ENCODE data around the gene ZNF772.
A peak's percentile ranks its signal among the peaks of the same experiment; 100 is the strongest.

Gene ZNF772

DNA sequence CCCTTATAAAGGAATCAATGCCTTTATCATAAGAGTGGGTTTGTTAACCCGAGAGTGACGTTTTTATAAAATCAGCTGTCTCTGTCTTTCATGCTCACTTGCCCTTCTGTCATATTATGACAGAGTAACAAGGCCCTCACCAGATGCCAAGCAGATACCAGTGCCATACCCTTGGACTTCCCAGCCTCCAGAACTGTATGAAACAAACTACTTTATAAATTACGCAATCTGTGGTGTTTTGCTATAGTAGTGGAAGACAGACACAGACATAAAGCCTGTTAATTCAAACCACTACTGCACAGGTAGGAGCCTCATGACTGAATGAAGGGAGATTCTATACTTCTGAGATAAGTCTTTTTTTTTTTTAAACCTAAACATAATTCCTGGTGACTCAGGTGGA, 25.1 kb downstream of the ZNF772 start:
- H3K4me3 Mint-ChIP-seq, result no peak overlapping the region
- ATAC-seq (no peak), DNase-seq (ENCODE audit: low spot score in 2 of 2) (no peak)
- H3K36me3 Mint-ChIP-seq, result no peaks in the 10 kb centered on the region
- H3K9me3 Mint-ChIP-seq, result peaks cover 28% of the 10 kb centered on the region
- H3K4me1 Mint-ChIP-seq, result no peaks in the 10 kb centered on the region
- H3K27ac Mint-ChIP-seq, result no peak overlapping the region

DNA sequence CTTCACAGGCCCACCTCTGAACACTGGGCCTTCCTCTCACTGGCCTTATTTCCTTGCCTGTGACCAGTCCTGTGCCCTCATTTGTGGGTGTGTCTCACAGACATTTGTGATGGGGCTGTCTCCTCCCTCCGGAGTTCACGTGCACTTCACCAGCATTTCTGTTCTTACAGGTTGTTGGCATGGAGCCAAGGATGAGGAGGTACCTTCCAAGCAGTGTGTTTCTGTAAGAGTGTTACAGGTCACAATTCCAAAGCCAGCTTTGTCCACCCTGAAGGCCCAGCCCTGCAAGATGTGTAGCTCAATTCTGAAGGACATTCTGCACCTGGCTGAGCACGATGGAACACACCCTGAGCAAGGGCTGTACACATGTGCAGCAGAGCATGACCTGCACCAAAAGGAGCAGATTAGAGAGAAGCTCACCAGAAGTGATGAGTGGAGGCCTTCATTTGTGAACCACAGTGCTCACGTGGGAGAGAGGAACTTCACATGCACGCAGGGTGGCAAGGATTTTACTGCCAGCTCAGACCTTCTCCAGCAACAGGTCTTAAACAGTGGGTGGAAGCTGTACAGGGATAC, 34.2 kb downstream of the ZNF772 start:
- no peak overlapping the region for H3K27ac Mint-ChIP-seq
- peaks cover 36% of the 10 kb centered on the region for H3K36me3 Mint-ChIP-seq
- peaks cover 35% of the 10 kb centered on the region for H3K4me1 Mint-ChIP-seq
- H3K4me3 Mint-ChIP-seq, result no peak overlapping the region
- peaks cover 38% of the 10 kb centered on the region for H3K9me3 Mint-ChIP-seq
- DNase-seq (ENCODE audit: low spot score in 2 of 2) (no peak), ATAC-seq (no peak)

- no peak for ATAC-seq
- Mint-ChIP-seq H3K4me1 (peaks cover 36% of the 10 kb centered on the region), H3K9me3 (peaks cover 38% of the 10 kb centered on the region), H3K36me3 (peaks cover 37% of the 10 kb centered on the region), H3K27ac (no peak overlapping the region), H3K4me3 (no peak overlapping the region)
- DNase-seq (ENCODE audit: low spot score in 2 of 2), result no peak
Observed at GRCh38 chr19:57441979-57442752, 35.2 kb downstream of the ZNF772 start.

DNA sequence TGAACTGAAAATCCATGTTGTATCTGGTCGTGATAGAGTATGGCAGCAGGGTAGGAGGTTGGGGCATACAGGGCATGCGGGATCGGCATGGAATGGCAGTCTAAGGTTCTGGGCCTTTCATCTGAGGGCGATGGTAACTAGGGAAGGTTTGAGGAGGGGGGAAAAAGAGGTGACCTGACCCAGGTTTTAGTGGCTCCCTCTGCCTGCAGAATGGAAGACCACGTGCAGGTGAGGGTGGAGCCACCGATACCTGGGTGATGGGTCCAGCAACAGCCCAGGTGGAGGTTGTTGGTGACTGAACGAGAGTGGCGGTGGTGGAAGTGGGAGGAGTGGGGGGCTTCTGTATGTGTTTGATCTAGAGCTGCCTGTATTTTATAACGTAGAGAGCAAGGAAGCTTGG, 38.4 kb downstream of the ZNF772 start:
- H3K36me3 Mint-ChIP-seq, result peaks cover 38% of the 10 kb centered on the region
- H3K4me1 Mint-ChIP-seq, result peaks cover 59% of the 10 kb centered on the region
- DNase-seq (ENCODE audit: low spot score in 2 of 2), result no peak
- peaks cover 29% of the 10 kb centered on the region for H3K9me3 Mint-ChIP-seq
- no peak overlapping the region for H3K4me3 Mint-ChIP-seq
- H3K27ac Mint-ChIP-seq, result no peak overlapping the region
- ATAC-seq, result no peak

DNA sequence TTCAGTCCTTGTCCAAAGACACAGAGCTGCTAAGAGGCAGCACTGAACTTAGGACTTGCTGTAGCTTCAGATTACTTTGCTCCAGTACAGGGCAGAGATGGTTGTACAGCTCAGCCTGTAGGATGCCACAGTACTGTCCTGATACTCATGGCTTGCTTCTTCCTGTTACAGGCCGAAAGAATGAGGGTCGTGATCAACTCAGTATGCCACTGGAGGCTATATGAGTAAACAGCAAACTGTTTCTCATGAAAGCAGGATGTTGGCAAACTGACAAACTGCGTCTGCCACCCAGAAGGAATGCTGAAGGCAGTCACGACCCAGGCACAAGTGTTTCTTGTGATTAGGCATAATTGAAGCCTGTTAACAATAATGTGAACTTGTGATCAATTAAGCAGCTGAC, 39.4 kb downstream of the ZNF772 start:
- ATAC-seq (no peak), DNase-seq (ENCODE audit: low spot score in 2 of 2) (no peak)
- peaks cover 28% of the 10 kb centered on the region for H3K36me3 Mint-ChIP-seq
- H3K9me3 Mint-ChIP-seq, result peaks cover 27% of the 10 kb centered on the region
- no peak overlapping the region for H3K4me3 Mint-ChIP-seq
- no peak overlapping the region for H3K27ac Mint-ChIP-seq
- peaks cover 57% of the 10 kb centered on the region for H3K4me1 Mint-ChIP-seq

DNA sequence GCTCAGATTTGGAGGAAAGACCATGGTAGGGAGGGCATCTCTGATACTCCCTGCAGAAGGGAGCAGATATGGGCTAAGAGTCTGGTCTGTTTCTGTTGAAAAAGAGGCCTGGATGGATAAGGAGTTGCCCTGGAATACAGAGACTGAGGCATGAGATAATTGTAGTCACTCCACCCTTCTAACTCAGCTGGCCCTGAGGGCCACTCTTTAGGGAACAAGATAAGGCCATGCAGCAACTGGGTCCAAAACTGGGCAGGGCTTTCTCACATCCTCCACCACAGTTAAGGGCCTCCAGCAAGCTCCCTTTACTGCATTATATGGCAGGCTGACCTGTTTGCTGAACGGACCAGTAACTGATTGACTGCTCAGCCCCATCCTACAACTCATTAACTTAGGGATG, 40.9 kb downstream of the ZNF772 start:
- Mint-ChIP-seq H3K27ac (peak overlapping the region; percentile 85), H3K9me3 (peaks cover 18% of the 10 kb centered on the region), H3K36me3 (peaks cover 17% of the 10 kb centered on the region), H3K4me1 (peaks cover 52% of the 10 kb centered on the region), H3K4me3 (peak overlapping the region; percentile 94)
- no peak for ATAC-seq
- no peak for DNase-seq (ENCODE audit: low spot score in 2 of 2)

DNA sequence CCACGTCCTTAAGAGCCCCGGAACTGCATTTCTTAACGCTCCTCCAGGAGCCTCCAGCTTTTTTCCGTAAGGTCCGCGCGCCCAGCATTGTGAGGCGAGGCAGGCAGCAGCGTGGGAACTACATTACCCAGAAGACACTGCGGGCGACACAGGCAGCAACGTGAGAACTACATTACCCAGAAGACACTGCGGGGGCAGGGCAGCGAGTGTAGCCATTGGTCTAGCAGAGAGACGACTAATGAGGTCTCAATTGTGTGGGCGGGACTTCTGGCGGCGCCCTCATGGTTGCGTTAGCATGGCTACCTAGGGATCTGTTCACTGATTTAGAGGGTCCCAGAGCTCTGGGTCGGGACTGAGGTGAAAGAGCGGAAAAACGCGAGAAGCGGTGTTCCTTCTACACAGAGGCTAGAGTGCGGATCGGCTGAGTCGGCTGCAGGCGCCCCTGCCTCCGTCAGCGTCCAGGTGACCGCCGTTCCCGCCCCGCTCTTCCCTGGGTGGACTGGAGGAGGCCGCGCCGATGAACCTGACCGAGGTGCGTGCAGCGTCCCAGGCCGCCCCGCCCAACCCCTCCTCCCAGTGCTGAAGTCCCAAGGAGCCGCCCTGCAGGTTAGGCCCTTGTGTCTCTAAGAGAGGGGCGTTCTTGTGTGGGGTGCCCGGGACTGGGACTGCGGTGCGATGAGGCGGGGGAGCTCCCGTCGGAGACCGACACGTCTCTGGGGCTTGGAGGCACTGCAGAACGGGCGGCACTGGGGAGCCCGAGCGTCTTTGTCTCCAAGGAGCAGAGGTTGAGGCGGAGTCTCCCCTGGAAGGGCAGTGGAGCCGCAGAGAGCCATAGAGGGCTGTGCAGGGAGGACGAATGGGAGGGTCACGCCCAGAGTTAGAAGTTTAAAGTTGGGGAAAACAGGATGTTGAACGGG, 42.0 kb downstream of the ZNF772 start, which contains the start of gene ZNF749:
ZNF749 (plus strand) TSS at position 264 of the 917 bp plus-strand sequence; CDS start at position 518, 254 bp downstream.
- Mint-ChIP-seq H3K4me3 (peak within 1 kb of the TSS; percentile 94), H3K9me3 (peaks cover 11% of the 10 kb centered on the region), H3K27ac (peak within 1 kb of the TSS; percentile 85), H3K36me3 (peaks cover 17% of the 10 kb centered on the region), H3K4me1 (peaks cover 42% of the 10 kb centered on the region)
- peak; percentile 86 to 96 for DNase-seq (ENCODE audit: low spot score in 2 of 2)
- peak; percentile 99 for ATAC-seq

DNA sequence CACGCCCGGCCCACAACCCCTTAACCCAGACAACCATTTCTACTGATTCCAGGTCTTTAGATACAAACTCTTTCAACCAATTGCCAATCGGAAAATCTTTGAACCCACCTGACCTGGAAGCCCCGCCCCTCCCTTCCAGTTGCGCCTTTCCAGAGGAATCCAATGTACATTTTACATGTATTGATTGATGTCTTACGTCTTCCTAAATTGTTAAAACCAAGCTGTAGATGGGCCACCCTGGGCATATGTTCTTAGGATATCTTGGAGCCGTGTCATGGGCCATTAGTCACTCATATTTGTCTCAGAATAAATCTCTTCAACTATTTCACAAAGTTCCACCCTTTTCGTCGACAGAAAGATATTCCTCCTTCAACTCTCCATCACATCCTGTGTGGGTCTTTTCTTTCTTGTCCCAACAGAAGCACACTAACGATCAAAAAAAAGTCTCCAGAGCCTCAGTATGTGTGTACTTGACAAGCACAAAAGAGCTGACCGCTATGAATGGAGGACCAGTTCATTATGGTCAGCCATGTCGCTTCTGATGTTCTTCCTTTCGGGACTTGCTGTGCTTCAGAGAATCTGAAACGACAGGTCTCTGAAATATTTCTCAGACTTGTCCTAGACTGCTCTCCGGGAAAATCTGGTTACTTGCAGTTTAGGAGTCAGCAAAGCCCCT, 42.8 kb downstream of the ZNF772 start:
- peaks cover 6% of the 10 kb centered on the region for H3K9me3 Mint-ChIP-seq
- DNase-seq (ENCODE audit: low spot score in 2 of 2) (no peak), ATAC-seq (peak; percentile 4)
- peak overlapping the region; percentile 85 for H3K27ac Mint-ChIP-seq
- peaks cover 17% of the 10 kb centered on the region for H3K36me3 Mint-ChIP-seq
- H3K4me3 Mint-ChIP-seq, result peak overlapping the region; percentile 94
- peaks cover 34% of the 10 kb centered on the region for H3K4me1 Mint-ChIP-seq

GRCh38 chr19:57421037-57421436, 56.3 kb downstream of the ZNF772 start:
- Mint-ChIP-seq H3K4me3 (no peak overlapping the region), H3K36me3 (peaks cover 48% of the 10 kb centered on the region), H3K4me1 (peaks cover 2% of the 10 kb centered on the region), H3K27ac (no peak overlapping the region), H3K9me3 (peaks cover 19% of the 10 kb centered on the region)
- DNase-seq (ENCODE audit: low spot score in 2 of 2), result no peak
- ATAC-seq, result no peak

DNA sequence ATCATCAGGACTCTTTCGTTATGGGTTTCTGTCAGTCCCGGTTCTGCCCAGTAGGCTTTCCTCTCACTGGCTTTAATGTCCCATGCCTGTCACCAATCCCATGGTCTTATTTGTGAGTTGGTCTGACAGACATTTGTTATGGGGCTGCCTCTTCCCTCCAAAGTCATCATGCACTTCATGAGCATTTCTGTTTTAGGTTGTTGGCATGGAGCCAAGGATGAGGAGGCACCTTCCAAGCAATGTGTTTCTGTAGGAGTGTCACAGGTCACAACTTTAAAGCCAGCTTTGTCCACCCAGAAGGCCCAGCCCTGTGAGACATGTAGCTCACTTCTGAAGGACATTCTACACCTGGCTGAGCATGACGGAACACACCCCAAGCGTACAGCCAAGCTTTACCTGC, 57.9 kb downstream of the ZNF772 start:
- DNase-seq (ENCODE audit: low spot score in 2 of 2) (no peak), ATAC-seq (no peak)
- Mint-ChIP-seq H3K9me3 (peaks cover 29% of the 10 kb centered on the region), H3K27ac (no peak overlapping the region), H3K36me3 (peaks cover 64% of the 10 kb centered on the region), H3K4me3 (no peak overlapping the region), H3K4me1 (peaks cover 12% of the 10 kb centered on the region)
